Trophoblast cell (in vitro differentiated cells and primary cell): ENCODE results near the gene HIGD2B. TPM values are rescaled to one million over a fixed set of nuclear protein-coding genes. Genes with fewer than 3 reads are reported as not detected.
A peak's percentile ranks its signal among the peaks of the same experiment; 100 is the strongest.

Experiments
- DNase-seq, 2 donors: peaks; one replicate each; pipeline ENCODE4 v3.0.0-alpha.2; 2016
- H2AFZ ChIP-seq: 2 replicates; pipeline ENCODE4 v1.6.1; 2013; ENCODE audit warnings: low read length, moderate library complexity, mild to moderate bottlenecking; ENCODE audit not compliant: insufficient read depth, poor library complexity
- H2AK5ac ChIP-seq: 2 replicates; pipeline ENCODE4 v1.6.1; 2013; ENCODE audit warnings: mild to moderate bottlenecking, low read length
- H2BK120ac ChIP-seq: 2 replicates; pipeline ENCODE4 v1.6.1; 2013; ENCODE audit warnings: low read length, mild to moderate bottlenecking, moderate library complexity; ENCODE audit not compliant: insufficient read depth, poor library complexity
- H2BK12ac ChIP-seq: 2 replicates; pipeline ENCODE4 v1.6.1; 2013; ENCODE audit warnings: mild to moderate bottlenecking, low read length, moderate library complexity
- H2BK5ac ChIP-seq: 2 replicates; pipeline ENCODE4 v1.6.1; 2013; ENCODE audit warnings: low read length, low read depth, moderate library complexity, mild to moderate bottlenecking; ENCODE audit not compliant: poor library complexity
- H3K14ac ChIP-seq: 2 replicates; pipeline ENCODE4 v1.6.1; 2013; ENCODE audit warnings: mild to moderate bottlenecking, low read length
- H3K18ac ChIP-seq: 2 replicates; pipeline ENCODE4 v1.6.1; 2013; ENCODE audit warnings: mild to moderate bottlenecking, low read length
- H3K23ac ChIP-seq: 2 replicates; pipeline ENCODE4 v1.6.1; 2013; ENCODE audit warnings: low read length
- H3K27ac ChIP-seq: 2 replicates; pipeline ENCODE4 v1.5.1; 2013; ENCODE audit warnings: low read depth, mild to moderate bottlenecking, inconsistent platforms, low read length, moderate library complexity
- H3K27me3 ChIP-seq: 2 replicates; pipeline ENCODE4 v1.6.1; 2013; ENCODE audit warnings: inconsistent platforms, mild to moderate bottlenecking, low read length, moderate library complexity; ENCODE audit not compliant: insufficient read depth
- H3K36me3 ChIP-seq, 2 experiments: 1 replicate in 1 of 2; 2 replicates in 1 of 2; pipeline ENCODE4 v1.6.1; 2013; ENCODE audit warnings: low read length in 2 of 2, mild to moderate bottlenecking in 2 of 2, moderate library complexity in 1 of 2; ENCODE audit not compliant: insufficient read depth in 2 of 2, control insufficient read depth in 1 of 2
- H3K4ac ChIP-seq: 2 replicates; pipeline ENCODE4 v1.6.1; 2013; ENCODE audit warnings: low read depth, mild to moderate bottlenecking, low read length, moderate library complexity
- H3K4me1 ChIP-seq, 2 experiments: 1 replicate in 1 of 2; 2 replicates in 1 of 2; pipeline ENCODE4 v1.6.1; 2013; ENCODE audit warnings: low read length in 2 of 2, mild to moderate bottlenecking in 2 of 2, moderate library complexity in 1 of 2; ENCODE audit not compliant: insufficient read depth in 2 of 2, control insufficient read depth in 1 of 2
- H3K4me2 ChIP-seq: 2 replicates; pipeline ENCODE4 v1.6.1; 2013; ENCODE audit warnings: inconsistent platforms, mild to moderate bottlenecking, low read length, moderate library complexity
- H3K4me3 ChIP-seq: 2 replicates; pipeline ENCODE4 v1.5.1; 2013; ENCODE audit warnings: mild to moderate bottlenecking, low read depth, low read length, inconsistent platforms
- H3K79me1 ChIP-seq: one replicate; pipeline ENCODE4 v1.6.1; 2013; ENCODE audit warnings: low read length
- H3K79me2 ChIP-seq: 2 replicates; pipeline ENCODE4 v1.6.1; 2013; ENCODE audit warnings: low read length, mild to moderate bottlenecking; ENCODE audit not compliant: control insufficient read depth, insufficient read depth, poor library complexity
- H3K9ac ChIP-seq: 2 replicates; pipeline ENCODE4 v1.6.1; 2013; ENCODE audit warnings: mild to moderate bottlenecking, low read length
- H3K9me3 ChIP-seq: 2 replicates; pipeline ENCODE4 v1.6.1; 2013; ENCODE audit warnings: low read depth, mild to moderate bottlenecking, control low read depth, inconsistent platforms, low read length; ENCODE audit not compliant: insufficient read depth
- H4K12ac ChIP-seq: 2 replicates; pipeline ENCODE4 v1.6.1; 2013; ENCODE audit warnings: low read depth, mild to moderate bottlenecking, low read length, moderate library complexity
- H4K8ac ChIP-seq: 2 replicates; pipeline ENCODE4 v1.6.1; 2013; ENCODE audit warnings: low read depth, mild to moderate bottlenecking, low read length, moderate library complexity
- H4K91ac ChIP-seq: one replicate; pipeline ENCODE4 v1.6.1; 2013; ENCODE audit warnings: low read depth, mild to moderate bottlenecking, low read length, moderate library complexity
- WGBS: extraction: QIAGEN DNeasy Blood & Tissue Kit; methylation state at CpG from one replicate; pipeline ENCODE4 v1.1.7; 2013; ENCODE audit warnings: missing lambda C conversion rate; ENCODE audit not compliant: insufficient read length, insufficient coverage; ENCODE audit errors: extremely low coverage; 5-methylcytosine and 5-hydroxymethylcytosine counted together
- polyA plus RNA-seq: library from polyadenylated mRNA; stranded (reverse); fragments of 200-250 nt; gene quantifications from 2 replicates; pipeline ENCODE4 v1.2.3, GENCODE V29; 2013

The HIGD2B gene, protein sequence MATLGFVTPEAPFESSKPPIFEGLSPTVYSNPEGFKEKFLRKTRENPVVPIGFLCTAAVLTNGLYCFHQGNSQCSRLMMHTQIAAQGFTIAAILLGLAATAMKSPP
- 0.04 TPM in 1 of 2 replicates, not detected in the other for polyA plus RNA-seq

DNA sequence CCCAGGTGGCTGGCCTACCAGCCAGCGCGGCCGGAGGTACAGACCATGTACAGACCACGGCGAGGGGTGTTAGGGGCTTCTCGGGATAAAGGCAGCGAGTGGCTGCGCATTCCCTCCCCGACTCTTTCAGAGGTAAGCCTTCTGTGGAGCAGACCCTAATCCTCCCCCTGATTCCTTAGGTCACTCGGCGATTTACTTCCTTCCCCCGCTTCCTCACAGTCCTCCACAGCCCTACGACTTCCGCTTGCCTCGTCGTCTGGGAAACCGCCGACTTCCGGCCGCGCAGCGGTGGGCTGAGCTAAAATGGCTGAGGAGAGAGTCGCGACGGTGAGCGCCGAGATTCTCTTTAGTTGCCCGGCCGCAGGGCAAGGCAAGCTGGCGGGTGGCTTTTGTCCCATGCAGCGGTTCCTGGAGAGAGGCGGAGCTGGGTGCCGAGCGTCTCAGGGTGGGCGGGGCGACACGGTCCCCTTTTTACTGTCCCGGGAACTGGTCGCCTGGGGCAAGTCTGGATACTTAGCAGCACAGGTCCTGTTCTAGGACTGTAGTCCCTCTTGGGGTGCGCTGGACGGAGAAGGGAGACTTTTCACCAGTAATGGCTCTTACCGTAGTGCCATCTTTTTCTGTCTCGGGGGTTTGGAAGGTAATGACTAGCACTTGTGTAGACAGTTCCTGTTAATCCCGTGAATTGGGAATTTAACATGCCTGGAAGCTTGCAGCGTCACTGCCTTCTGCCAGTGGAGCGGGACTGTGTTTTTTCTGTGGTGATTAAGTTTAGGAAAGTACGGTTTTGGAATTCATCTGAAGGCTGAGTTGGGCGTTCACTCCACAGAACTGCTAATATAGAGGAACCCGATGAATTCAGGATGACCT, at the start of gene HIGD2B, which contains the start of gene BBS4:
TSS of gene HIGD2B (minus strand) at position 258 of the 870 bp plus-strand sequence. CDS start 9,808 bp downstream, outside the sequence.
TSS of gene BBS4 (plus strand) at position 283 of the 870 bp plus-strand sequence. CDS start at position 304, 21 bp downstream.
- Histone ChIP-seq H3K4ac (peak within 1 kb of the TSS; percentile 60), H2BK120ac (peak within 1 kb of the TSS; percentile 35), H4K91ac (peak within 1 kb of the TSS; percentile 60), H3K23ac (no peak within 1 kb of the TSS), H4K8ac (peak within 1 kb of the TSS; percentile 93), H2AFZ (peak within 1 kb of the TSS; percentile 82), H3K9ac (peak within 1 kb of the TSS; percentile 81), H2AK5ac (no peak within 1 kb of the TSS), H3K36me3 (no peaks in the 10 kb centered on the region), H3K18ac (peak within 1 kb of the TSS; percentile 36), H3K79me2 (no peaks in the 10 kb centered on the region), H2BK12ac (no peak within 1 kb of the TSS), H3K27ac (peak within 1 kb of the TSS; percentile 84), H3K4me1 (peaks cover 2 to 3% of the 10 kb centered on the region in 2 experiments), H3K4me2 (peak within 1 kb of the TSS; percentile 95), H4K12ac (peak within 1 kb of the TSS; percentile 83), H3K9me3 (no peaks in the 10 kb centered on the region), H2BK5ac (peak within 1 kb of the TSS; percentile 29), H3K14ac (peak within 1 kb of the TSS; percentile 43), H3K79me1 (peaks cover 9% of the 10 kb centered on the region), H3K27me3 (no peaks in the 10 kb centered on the region), H3K4me3 (peak within 1 kb of the TSS; percentile 76)
- WGBS: no CpG with 5 or more reads among the region's 49 CpGs
- DNase-seq: peak; percentile 96 to 97

DNA sequence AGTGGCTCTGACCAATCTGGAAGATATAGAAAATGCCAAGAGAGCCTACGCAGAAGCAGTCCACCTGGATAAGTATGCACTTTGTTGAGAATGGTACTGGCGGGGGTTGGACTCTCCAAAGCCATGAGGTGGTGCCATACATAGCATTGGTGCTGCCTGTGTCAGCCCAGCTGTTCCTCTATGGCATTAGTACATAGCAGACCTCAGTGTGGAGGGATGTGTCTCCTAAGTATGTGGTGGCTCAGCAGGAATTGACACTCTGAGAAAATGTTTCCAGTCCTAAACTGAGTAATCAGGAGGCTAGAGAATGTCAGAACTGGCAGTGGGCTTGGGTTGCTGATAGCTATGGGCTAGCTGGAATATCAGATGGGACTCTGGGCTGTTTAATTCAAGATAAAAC, 49.1 kb upstream of the HIGD2B start:
- Histone ChIP-seq H3K36me3 (peaks cover 3 to 18% of the 10 kb centered on the region in 2 experiments), H3K27ac (no peak overlapping the region), H3K79me1 (no peaks in the 10 kb centered on the region), H3K4ac (no peak overlapping the region), H4K12ac (no peak overlapping the region), H3K23ac (no peak overlapping the region), H3K9me3 (no peaks in the 10 kb centered on the region), H3K4me2 (no peak overlapping the region), H3K27me3 (no peaks in the 10 kb centered on the region), H3K9ac (no peak overlapping the region), H2AFZ (no peak overlapping the region), H3K14ac (no peak overlapping the region), H2BK12ac (no peak overlapping the region), H3K79me2 (no peaks in the 10 kb centered on the region), H3K4me3 (no peak overlapping the region), H4K91ac (no peak overlapping the region), H3K18ac (no peak overlapping the region), H4K8ac (no peak overlapping the region), H2BK5ac (no peak overlapping the region), H3K4me1 (no peaks in the 10 kb centered on the region), H2AK5ac (no peak overlapping the region), H2BK120ac (no peak overlapping the region)
- WGBS: no CpG with 5 or more reads among the region's 2 CpGs
- DNase-seq: no peak

DNA sequence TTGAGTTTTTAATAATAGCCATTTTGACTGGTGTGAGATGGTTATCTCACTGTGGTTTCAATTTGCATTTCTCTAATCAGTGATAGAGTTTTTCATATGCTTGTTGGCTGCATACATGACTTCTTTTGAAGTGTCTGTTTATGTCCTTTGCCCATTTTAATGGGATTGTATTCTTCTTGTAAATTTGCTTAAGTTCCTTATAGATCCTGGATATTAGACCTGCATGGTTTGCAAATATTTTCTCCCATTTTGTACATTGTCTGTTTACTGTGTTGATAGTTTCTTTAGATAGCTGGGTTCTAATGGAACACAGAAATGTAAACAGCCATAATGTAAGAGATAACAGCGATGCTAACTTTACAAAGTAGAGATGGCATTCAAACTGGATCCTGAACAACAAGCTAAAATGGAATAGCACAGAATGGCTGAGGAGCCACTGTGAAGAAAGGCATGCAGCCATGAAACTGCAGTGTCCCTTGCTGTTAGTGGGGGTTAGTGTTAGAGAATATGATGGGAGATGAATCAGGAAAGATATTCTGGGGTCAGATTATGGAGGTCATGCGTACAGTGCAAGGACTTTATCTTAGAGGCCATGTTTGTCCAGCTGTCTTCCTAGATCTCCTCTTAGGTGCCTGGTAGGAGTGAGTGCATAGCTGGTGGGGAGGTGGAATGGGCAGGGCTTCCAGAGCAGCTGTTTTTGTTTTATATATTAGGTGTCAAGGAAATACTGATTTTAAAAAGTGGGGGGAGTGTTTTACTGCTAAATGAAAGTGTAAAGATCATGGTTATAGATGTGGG, 48.2 kb upstream of the HIGD2B start:
- no peaks in the 10 kb centered on the region for H3K4me1 ChIP-seq
- no peak overlapping the region for H4K8ac ChIP-seq
- H3K9ac ChIP-seq: no peak overlapping the region
- H3K79me2 ChIP-seq: no peaks in the 10 kb centered on the region
- no peaks in the 10 kb centered on the region for H3K9me3 ChIP-seq
- H2BK12ac ChIP-seq: no peak overlapping the region
- H3K4me2 ChIP-seq: no peak overlapping the region
- H4K91ac ChIP-seq: no peak overlapping the region
- H3K79me1 ChIP-seq: no peaks in the 10 kb centered on the region
- no peak overlapping the region for H2BK5ac ChIP-seq
- peaks cover 3 to 18% of the 10 kb centered on the region in 2 experiments for H3K36me3 ChIP-seq
- no peak overlapping the region for H3K4ac ChIP-seq
- H3K18ac ChIP-seq: no peak overlapping the region
- no peak overlapping the region for H3K14ac ChIP-seq
- H3K27ac ChIP-seq: no peak overlapping the region
- DNase-seq: peak in 1 of 2 donors; percentile 10
- H2AFZ ChIP-seq: no peak overlapping the region
- no peak overlapping the region for H2AK5ac ChIP-seq
- no peaks in the 10 kb centered on the region for H3K27me3 ChIP-seq
- H4K12ac ChIP-seq: no peak overlapping the region
- H3K23ac ChIP-seq: no peak overlapping the region
- no peak overlapping the region for H3K4me3 ChIP-seq
- no CpG with 5 or more reads among the region's 2 CpGs for WGBS
- H2BK120ac ChIP-seq: no peak overlapping the region

DNA sequence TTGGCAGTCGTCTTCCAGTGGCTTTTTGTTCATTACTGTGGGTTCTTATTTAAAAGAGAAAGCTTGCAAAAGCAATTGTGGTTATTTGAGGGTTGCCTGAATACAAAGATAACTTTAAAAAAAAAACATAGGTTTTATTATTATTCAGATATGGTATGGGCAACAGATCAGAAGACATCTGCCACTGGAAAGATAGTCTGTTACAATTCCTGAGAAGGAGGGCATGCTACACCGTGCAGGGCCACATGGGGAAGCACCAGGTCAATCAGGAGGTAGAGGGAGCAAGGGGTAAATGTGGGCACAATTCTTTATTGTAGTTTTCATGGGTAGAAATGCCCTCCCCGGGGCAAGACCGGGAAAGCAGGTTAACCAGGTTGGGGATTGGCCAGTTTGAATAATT, 46.5 kb upstream of the HIGD2B start:
- H3K36me3 ChIP-seq: peaks cover 3 to 15% of the 10 kb centered on the region in 2 experiments
- no peak overlapping the region for H4K91ac ChIP-seq
- H2AFZ ChIP-seq: no peak overlapping the region
- H3K18ac ChIP-seq: no peak overlapping the region
- H4K12ac ChIP-seq: no peak overlapping the region
- H3K27ac ChIP-seq: no peak overlapping the region
- no peak for DNase-seq
- no peak overlapping the region for H2BK12ac ChIP-seq
- no peak overlapping the region for H3K23ac ChIP-seq
- no peak overlapping the region for H3K4me2 ChIP-seq
- no CpG with 5 or more reads among the region's 4 CpGs for WGBS
- H3K79me2 ChIP-seq: no peaks in the 10 kb centered on the region
- H2AK5ac ChIP-seq: no peak overlapping the region
- no peak overlapping the region for H3K4me3 ChIP-seq
- no peak overlapping the region for H3K14ac ChIP-seq
- no peak overlapping the region for H2BK120ac ChIP-seq
- H3K9ac ChIP-seq: no peak overlapping the region
- H2BK5ac ChIP-seq: no peak overlapping the region
- H3K4ac ChIP-seq: no peak overlapping the region
- no peaks in the 10 kb centered on the region for H3K79me1 ChIP-seq
- no peaks in the 10 kb centered on the region for H3K4me1 ChIP-seq
- H3K9me3 ChIP-seq: no peaks in the 10 kb centered on the region
- H4K8ac ChIP-seq: no peak overlapping the region
- no peaks in the 10 kb centered on the region for H3K27me3 ChIP-seq
